Activated CD4-positive, alpha-beta T cell treated with anti-CD3 and anti-CD28 coated beads, Interleukin-2, amount 50 U/mL, for 4 hours (primary cell): ENCODE results near the gene RGSL1.

Experiments used
- DNase-seq, 2 experiments: peaks; one replicate each; pipeline ENCODE4 v3.0.0-alpha.2; 2020

Gene RGSL1

GRCh38 chr1:182555493-182555892 lies 105.5 kb downstream of the RGSL1 start:
- no peak for DNase-seq

GRCh38 chr1:182556279-182556678 lies 106.3 kb downstream of the RGSL1 start:
- DNase-seq, result no peak

- no peak for DNase-seq
Measured at GRCh38 chr1:182560392-182560984, 110.5 kb downstream of the RGSL1 start.

GRCh38 chr1:182561456-182561855 lies 111.5 kb downstream of the RGSL1 start:
- DNase-seq, result no peak

GRCh38 chr1:182563095-182563494 lies 113.1 kb downstream of the RGSL1 start:
- no peak for DNase-seq

GRCh38 chr1:182564406-182565004 lies 114.6 kb downstream of the RGSL1 start:
- DNase-seq, result no peak

- no peak for DNase-seq
Measured at GRCh38 chr1:182565537-182565936, 115.6 kb downstream of the RGSL1 start.

GRCh38 chr1:182567629-182568028 lies 117.7 kb downstream of the RGSL1 start:
- DNase-seq, result no peak

- no peak for DNase-seq
Measured at GRCh38 chr1:182568647-182569284, 118.8 kb downstream of the RGSL1 start.

- DNase-seq, result no peak
Measured at GRCh38 chr1:182569939-182570610, 120.1 kb downstream of the RGSL1 start.

- DNase-seq, result no peak
Measured at GRCh38 chr1:182570611-182570970, 120.6 kb downstream of the RGSL1 start.

GRCh38 chr1:182574156-182574555 lies 124.2 kb downstream of the RGSL1 start:
- no peak for DNase-seq

- no peak for DNase-seq
Measured at GRCh38 chr1:182575540-182576149, 125.7 kb downstream of the RGSL1 start.

- no peak for DNase-seq
Measured at GRCh38 chr1:182580736-182581135, 130.8 kb downstream of the RGSL1 start.

- DNase-seq, result no peak
Measured at GRCh38 chr1:182584746-182585145, 134.8 kb downstream of the RGSL1 start.

GRCh38 chr1:182586380-182586779 lies 136.4 kb downstream of the RGSL1 start:
- no peak for DNase-seq

GRCh38 chr1:182587093-182587492 lies 137.1 kb downstream of the RGSL1 start:
- DNase-seq, result no peak

- no peak for DNase-seq
Measured at GRCh38 chr1:182587666-182588499, 137.9 kb downstream of the RGSL1 start.

GRCh38 chr1:182588500-182589396 lies 138.8 kb downstream of the RGSL1 start, which contains the start of gene RNASEL:
Gene RNASEL (minus strand): TSS chr1:182589256. CDS start chr1:182586806, 2,450 bp downstream.
- peak; percentile 50 to 58 for DNase-seq

- DNase-seq, result no peak
Measured at GRCh38 chr1:182589520-182589919, 139.6 kb downstream of the RGSL1 start.

- no peak for DNase-seq
Measured at GRCh38 chr1:182589931-182590330, 140.0 kb downstream of the RGSL1 start.
